WTC11 (cell line): ENCODE results near the gene COL3A1. TPM values are rescaled to one million over a fixed set of nuclear protein-coding genes. Genes with fewer than 3 reads are reported as not detected.

Experiments
- ATAC-seq: fragments of 200-7000 bp; cut with Tn5 transposase; 2 replicates; pipeline ENCODE4 v1.10.0; 2021; ENCODE audit warnings: mild to moderate bottlenecking, moderate library complexity
- CTCF ChIA-PET: fragments of 300-600 bp; sonication (Branson Sonifier 250); formaldehyde crosslinking; loops from one replicate; lab custom pipeline; 2021; ENCODE audit warnings: antibody characterized with exemption; lab: Charles Lee
- POLR2A ChIA-PET: fragments of 350-600 bp; sonication (Branson Sonifier 250); formaldehyde crosslinking; loops from one replicate; lab custom pipeline; 2021; ENCODE audit warnings: antibody characterized with exemption; lab: Charles Lee
- DNase-seq: peaks from one replicate; pipeline ENCODE4 v3.0.0; 2021; ENCODE audit warnings: low spot score
- H3K27ac Mint-ChIP-seq: 2 replicates; pipeline ENCODE4 v1.8.0; 2021; ENCODE audit warnings: mixed read lengths
- H3K27me3 Mint-ChIP-seq: 2 replicates; pipeline ENCODE4 v1.8.0; 2021; ENCODE audit warnings: low read depth, mild to moderate bottlenecking, moderate library complexity, mixed read lengths
- H3K36me3 Mint-ChIP-seq: 2 replicates; pipeline ENCODE4 v1.8.0; 2021; ENCODE audit warnings: mixed read lengths
- H3K4me1 Mint-ChIP-seq: 2 replicates; pipeline ENCODE4 v1.8.0; 2022; ENCODE audit warnings: mixed read lengths
- H3K4me3 Mint-ChIP-seq: 2 replicates; pipeline ENCODE4 v1.8.0; 2021; ENCODE audit warnings: mild to moderate bottlenecking, moderate library complexity, mixed read lengths
- H3K9me3 Mint-ChIP-seq: 2 replicates; pipeline ENCODE4 v1.8.0; 2021; ENCODE audit warnings: mixed read lengths
- AFF4 ChIP-seq: sonication (generic); formaldehyde crosslinking; IDR thresholded peaks from 2 replicates; pipeline ENCODE4 v1.8.1; 2023; ENCODE audit warnings: mild to moderate bottlenecking, missing genetic modification reagents, borderline replicate concordance
- ATF1 ChIP-seq: sonication (generic); formaldehyde crosslinking; IDR thresholded peaks from 2 replicates; pipeline ENCODE4 v1.8.1; 2023; ENCODE audit warnings: mild to moderate bottlenecking, moderate library complexity, missing genetic modification reagents
- CREM ChIP-seq: sonication (generic); formaldehyde crosslinking; IDR thresholded peaks from 2 replicates; pipeline ENCODE4 v1.8.1; 2022; ENCODE audit warnings: mild to moderate bottlenecking, missing genetic modification reagents, moderate library complexity
- ELF4 ChIP-seq: sonication (generic); formaldehyde crosslinking; IDR thresholded peaks from 2 replicates; pipeline ENCODE4 v1.8.1; 2022; ENCODE audit warnings: low read depth, mild to moderate bottlenecking, moderate library complexity, missing genetic modification reagents
- ERG ChIP-seq: fragments of 250-450 bp; sonication (Bioruptor Pico); IDR thresholded peaks from 2 replicates; pipeline ENCODE4 v1.8.0; 2021; ENCODE audit warnings: mild to moderate bottlenecking
- FOXJ3 ChIP-seq: sonication (generic); formaldehyde crosslinking; IDR thresholded peaks from 2 replicates; pipeline ENCODE4 v1.9.0; 2021; ENCODE audit warnings: missing genetic modification reagents, mild to moderate bottlenecking, borderline replicate concordance
- FOXK1 ChIP-seq: sonication (generic); formaldehyde crosslinking; IDR thresholded peaks from 2 replicates; pipeline ENCODE4 v1.8.0; 2022; ENCODE audit warnings: mild to moderate bottlenecking, moderate library complexity, missing genetic modification reagents
- FOXP1 ChIP-seq: sonication (generic); formaldehyde crosslinking; IDR thresholded peaks from 2 replicates; pipeline ENCODE4 v1.8.0; 2022; ENCODE audit warnings: missing genetic modification reagents, mild to moderate bottlenecking, moderate library complexity, borderline replicate concordance
- JUN ChIP-seq: sonication (generic); formaldehyde crosslinking; IDR thresholded peaks from 2 replicates; pipeline ENCODE4 v1.8.0; 2023; ENCODE audit warnings: mild to moderate bottlenecking, missing genetic modification reagents
- KAT7 ChIP-seq: sonication (generic); formaldehyde crosslinking; IDR thresholded peaks from 2 replicates; pipeline ENCODE4 v1.8.1; 2023; ENCODE audit warnings: missing genetic modification reagents, mild to moderate bottlenecking, borderline replicate concordance
- MAX ChIP-seq: sonication (generic); formaldehyde crosslinking; IDR thresholded peaks from 2 replicates; pipeline ENCODE4 v1.8.0; 2022; ENCODE audit warnings: mild to moderate bottlenecking, missing genetic modification reagents
- NFATC4 ChIP-seq: fragments of 250-450 bp; sonication (Bioruptor Pico); IDR thresholded peaks from 2 replicates; pipeline ENCODE4 v1.9.0; 2021; ENCODE audit warnings: mild to moderate bottlenecking
- NR1H2 ChIP-seq: sonication (generic); formaldehyde crosslinking; IDR thresholded peaks from 2 replicates; pipeline ENCODE4 v1.9.0; 2021; ENCODE audit warnings: mild to moderate bottlenecking, moderate library complexity, missing genetic modification reagents
- PRRX2 ChIP-seq: fragments of 250-450 bp; sonication (Bioruptor Pico); IDR thresholded peaks from 2 replicates; pipeline ENCODE4 v1.8.0; 2021; ENCODE audit warnings: mild to moderate bottlenecking
- STAT6 ChIP-seq: sonication (generic); formaldehyde crosslinking; conservative IDR thresholded peaks from 2 replicates; pipeline ENCODE4 v1.8.1; 2023; ENCODE audit warnings: mild to moderate bottlenecking, low read depth, missing genetic modification reagents, moderate library complexity
- TCF7 ChIP-seq: sonication (generic); formaldehyde crosslinking; IDR thresholded peaks from 2 replicates; pipeline ENCODE4 v1.8.0; 2022; ENCODE audit warnings: mild to moderate bottlenecking, low read depth, missing genetic modification reagents, moderate library complexity
- USF2 ChIP-seq: sonication (generic); formaldehyde crosslinking; IDR thresholded peaks from 2 replicates; pipeline ENCODE4 v1.8.1; 2023; ENCODE audit warnings: mild to moderate bottlenecking, missing genetic modification reagents, moderate library complexity
- ZNF121 ChIP-seq: sonication (generic); formaldehyde crosslinking; IDR thresholded peaks from 2 replicates; pipeline ENCODE4 v1.8.0; 2023; ENCODE audit warnings: missing genetic modification reagents
- ZNF219 ChIP-seq: sonication (generic); formaldehyde crosslinking; IDR thresholded peaks from 2 replicates; pipeline ENCODE4 v1.8.0; 2023; ENCODE audit warnings: missing genetic modification reagents, mild to moderate bottlenecking, borderline replicate concordance
- ZNF232 ChIP-seq: sonication (generic); formaldehyde crosslinking; IDR thresholded peaks from 2 replicates; pipeline ENCODE4 v1.8.0; 2022; ENCODE audit warnings: mild to moderate bottlenecking, missing genetic modification reagents
- ZNF396 ChIP-seq: fragments of 250-450 bp; sonication (Bioruptor Pico); IDR thresholded peaks from 2 replicates; pipeline ENCODE4 v1.8.0; 2021; ENCODE audit warnings: mild to moderate bottlenecking, moderate library complexity, borderline replicate concordance
- ZNF423 ChIP-seq: fragments of 250-450 bp; sonication (Bioruptor Pico); IDR thresholded peaks from 2 replicates; pipeline ENCODE4 v2.1.2; 2022; ENCODE audit warnings: mild to moderate bottlenecking, moderate library complexity
- total RNA-seq: library from RNA; stranded (reverse); gene quantifications from 3 replicates; pipeline ENCODE4 v1.2.3, GENCODE V29; 2021

The COL3A1 gene
- total RNA-seq, 1 experiment from 2014 or later: 0.61 TPM

GRCh38 chr2:188931361-188931760, 42.8 kb upstream of the COL3A1 start (continued):
- TF ChIP-seq AFF4 (CRISPR knock-in tag) (no peak), ERG (CRISPR knock-in tag) (no peak), TCF7 (CRISPR knock-in tag) (no peak), NFATC4 (no peak), FOXP1 (no peak), ZNF396 (CRISPR knock-in tag) (no peak), KAT7 (CRISPR knock-in tag) (no peak), USF2 (CRISPR knock-in tag) (no peak)
- TF ChIP-seq, all 79 proteins: peak for 0

- no peak overlapping the region for H3K27ac Mint-ChIP-seq
These were observed 36.6 kb upstream of the COL3A1 start for GRCh38 chr2:188937228-188938220.

More at GRCh38 chr2:188937228-188938220, 36.6 kb upstream of the COL3A1 start:
- ChIA-PET POLR2A (no interaction called here), CTCF (no interaction called here)
- Mint-ChIP-seq H3K36me3 (no peaks in the 10 kb centered on the region), H3K9me3 (no peaks in the 10 kb centered on the region), H3K27me3 (no peaks in the 10 kb centered on the region), H3K4me3 (no peak overlapping the region), H3K4me1 (no peaks in the 10 kb centered on the region)
- ATAC-seq (no peak), DNase-seq (no peak)
- TF ChIP-seq STAT6 (CRISPR knock-in tag) (no peak), ZNF423 (CRISPR knock-in tag) (no peak), FOXK1 (CRISPR knock-in tag) (no peak), ZNF219 (no peak), MAX (no peak), ELF4 (CRISPR knock-in tag) (no peak), NR1H2 (no peak), ZNF232 (no peak), PRRX2 (no peak), ATF1 (no peak), JUN (CRISPR knock-in tag) (no peak), CREM (CRISPR knock-in tag) (no peak), FOXJ3 (CRISPR knock-in tag) (no peak), ZNF121 (CRISPR knock-in tag) (no peak)
